Measurements from ENCODE around the gene RAD51B.

Gene RAD51B

DNA sequence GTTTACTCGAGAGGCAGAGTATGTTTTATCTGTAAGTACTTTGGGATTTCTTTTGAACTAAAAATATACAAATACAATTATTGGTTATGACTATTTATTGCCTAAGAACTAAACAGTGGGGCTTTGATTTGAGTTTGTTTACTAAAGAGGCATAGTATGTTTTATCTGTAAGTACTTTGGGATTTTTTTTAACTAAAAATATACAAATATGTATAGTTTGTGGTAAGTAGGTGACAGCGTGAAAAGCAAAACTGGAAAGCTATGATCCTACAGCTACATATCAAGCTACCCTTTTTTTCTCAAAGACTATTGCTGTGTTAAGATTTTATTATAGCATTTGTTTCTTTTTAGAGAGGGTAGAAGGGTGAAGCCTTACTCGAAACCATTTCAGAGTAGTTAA is 171.0 kb downstream of the RAD51B start (continued):
- no peak for TF ChIP-seq ZNF561 (tag by site-specific recombination; IDR thresholded peaks at IDR 0.05; ENCODE audit: borderline replicate concordance)
- TF ChIP-seq, protein P1, sequence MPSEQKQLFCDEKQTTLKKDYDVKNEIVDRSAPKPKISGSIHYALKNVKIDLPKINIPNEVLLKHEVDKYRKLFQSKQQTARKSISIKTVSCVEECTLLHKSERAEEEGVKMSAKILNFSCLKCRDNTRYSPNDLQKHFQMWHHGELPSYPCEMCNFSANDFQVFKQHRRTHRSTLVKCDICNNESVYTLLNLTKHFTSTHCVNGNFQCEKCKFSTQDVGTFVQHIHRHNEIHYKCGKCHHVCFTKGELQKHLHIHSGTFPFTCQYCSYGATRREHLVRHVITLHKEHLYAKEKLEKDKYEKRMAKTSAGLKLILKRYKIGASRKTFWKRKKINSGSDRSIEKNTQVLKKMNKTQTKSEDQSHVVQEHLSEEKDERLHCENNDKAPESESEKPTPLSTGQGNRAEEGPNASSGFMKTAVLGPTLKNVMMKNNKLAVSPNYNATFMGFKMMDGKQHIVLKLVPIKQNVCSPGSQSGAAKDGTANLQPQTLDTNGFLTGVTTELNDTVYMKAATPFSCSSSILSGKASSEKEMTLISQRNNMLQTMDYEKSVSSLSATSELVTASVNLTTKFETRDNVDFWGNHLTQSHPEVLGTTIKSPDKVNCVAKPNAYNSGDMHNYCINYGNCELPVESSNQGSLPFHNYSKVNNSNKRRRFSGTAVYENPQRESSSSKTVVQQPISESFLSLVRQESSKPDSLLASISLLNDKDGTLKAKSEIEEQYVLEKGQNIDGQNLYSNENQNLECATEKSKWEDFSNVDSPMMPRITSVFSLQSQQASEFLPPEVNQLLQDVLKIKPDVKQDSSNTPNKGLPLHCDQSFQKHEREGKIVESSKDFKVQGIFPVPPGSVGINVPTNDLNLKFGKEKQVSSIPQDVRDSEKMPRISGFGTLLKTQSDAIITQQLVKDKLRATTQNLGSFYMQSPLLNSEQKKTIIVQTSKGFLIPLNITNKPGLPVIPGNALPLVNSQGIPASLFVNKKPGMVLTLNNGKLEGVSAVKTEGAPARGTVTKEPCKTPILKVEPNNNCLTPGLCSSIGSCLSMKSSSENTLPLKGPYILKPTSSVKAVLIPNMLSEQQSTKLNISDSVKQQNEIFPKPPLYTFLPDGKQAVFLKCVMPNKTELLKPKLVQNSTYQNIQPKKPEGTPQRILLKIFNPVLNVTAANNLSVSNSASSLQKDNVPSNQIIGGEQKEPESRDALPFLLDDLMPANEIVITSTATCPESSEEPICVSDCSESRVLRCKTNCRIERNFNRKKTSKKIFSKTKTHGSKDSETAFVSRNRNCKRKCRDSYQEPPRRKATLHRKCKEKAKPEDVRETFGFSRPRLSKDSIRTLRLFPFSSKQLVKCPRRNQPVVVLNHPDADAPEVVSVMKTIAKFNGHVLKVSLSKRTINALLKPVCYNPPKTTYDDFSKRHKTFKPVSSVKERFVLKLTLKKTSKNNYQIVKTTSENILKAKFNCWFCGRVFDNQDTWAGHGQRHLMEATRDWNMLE (tag by site-specific recombination; conservative IDR thresholded peaks at IDR 0.05; ENCODE audit: low read depth) = no peak
- TF ChIP-seq ZNF792 (tag by site-specific recombination; IDR thresholded peaks at IDR 0.05) = no peak
- no peak for TF ChIP-seq ZNF660 (tag by site-specific recombination; IDR thresholded peaks at IDR 0.05)
- TF ChIP-seq ZNF121 (tag by site-specific recombination; IDR thresholded peaks at IDR 0.05) = no peak
- TF ChIP-seq, protein P2, sequence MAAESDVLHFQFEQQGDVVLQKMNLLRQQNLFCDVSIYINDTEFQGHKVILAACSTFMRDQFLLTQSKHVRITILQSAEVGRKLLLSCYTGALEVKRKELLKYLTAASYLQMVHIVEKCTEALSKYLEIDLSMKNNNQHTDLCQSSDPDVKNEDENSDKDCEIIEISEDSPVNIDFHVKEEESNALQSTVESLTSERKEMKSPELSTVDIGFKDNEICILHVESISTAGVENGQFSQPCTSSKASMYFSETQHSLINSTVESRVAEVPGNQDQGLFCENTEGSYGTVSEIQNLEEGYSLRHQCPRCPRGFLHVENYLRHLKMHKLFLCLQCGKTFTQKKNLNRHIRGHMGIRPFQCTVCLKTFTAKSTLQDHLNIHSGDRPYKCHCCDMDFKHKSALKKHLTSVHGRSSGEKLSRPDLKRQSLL (tag by site-specific recombination; IDR thresholded peaks at IDR 0.05) = no peak
- TF ChIP-seq ZNF76 (tag by site-specific recombination; IDR thresholded peaks at IDR 0.05; ENCODE audit: borderline replicate concordance, low read depth) = no peak

DNA sequence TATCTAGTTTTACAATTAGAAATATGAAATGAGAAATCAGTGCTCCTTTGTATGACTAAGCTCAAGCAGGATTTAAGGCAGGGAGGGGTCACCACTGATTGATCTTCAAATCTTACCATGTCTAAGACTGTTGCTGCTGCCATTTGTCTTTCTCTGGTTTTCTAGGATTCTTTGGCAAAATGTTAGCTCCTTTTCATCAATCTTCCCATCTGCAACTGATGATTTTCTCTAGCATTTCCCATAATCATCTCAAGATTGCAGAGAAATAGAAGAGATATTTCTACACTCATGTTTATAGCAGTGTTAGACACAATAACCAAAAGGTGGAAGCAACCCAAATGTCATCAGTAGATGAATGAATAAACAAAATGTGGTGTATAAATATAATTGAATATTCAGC is 175.0 kb downstream of the RAD51B start:
- Histone ChIP-seq H3K4me1 (ENCODE audit: control insufficient read depth, insufficient read depth, low read length) (peaks cover 6% of the 10 kb centered on the region), H3K4me3 (ENCODE audit: low read depth, low read length) (no peak overlapping the region), H3K36me3 (ENCODE audit: control insufficient read depth in 2 of 2, insufficient read depth in 1 of 2, low read length in 2 of 2) (no peaks in the 10 kb centered on the region), H3K9me3 (ENCODE audit: control insufficient read depth, insufficient read depth, low read depth, low read length) (no peaks in the 10 kb centered on the region), H3K27ac (ENCODE audit: extremely low read depth, low read depth, low read length) (no peak overlapping the region)
- ChIA-PET POLR2A (no interaction called here), CTCF (interaction anchor here (0.5 to 0.8 kb wide), 2 partner anchors 157 to 822 kb away, joined by 4 read pairs; no protein-coding TSS in a partner anchor)
- TF ChIP-seq SETDB1 (IDR thresholded peaks at IDR 0.05; ENCODE audit: insufficient read length, low read length) (no peak), ZNF571 (tag by site-specific recombination; IDR thresholded peaks at IDR 0.05) (no peak), ZNF596 (tag by site-specific recombination; IDR thresholded peaks at IDR 0.05) (no peak), ZNF544 (tag by site-specific recombination; IDR thresholded peaks at IDR 0.05) (no peak), GLIS1 (tag by site-specific recombination; IDR thresholded peaks at IDR 0.05) (no peak), GFI1B (tag by site-specific recombination; IDR thresholded peaks at IDR 0.05) (no peak), ZNF366 (tag by site-specific recombination; conservative IDR thresholded peaks at IDR 0.05) (no peak), ZNF23 (tag by site-specific recombination; IDR thresholded peaks at IDR 0.05; ENCODE audit: borderline replicate concordance) (no peak), ZSCAN16 (tag by site-specific recombination; IDR thresholded peaks at IDR 0.05) (no peak), ZNF785 (tag by site-specific recombination; IDR thresholded peaks at IDR 0.05) (no peak)
- TF ChIP-seq, protein P3, sequence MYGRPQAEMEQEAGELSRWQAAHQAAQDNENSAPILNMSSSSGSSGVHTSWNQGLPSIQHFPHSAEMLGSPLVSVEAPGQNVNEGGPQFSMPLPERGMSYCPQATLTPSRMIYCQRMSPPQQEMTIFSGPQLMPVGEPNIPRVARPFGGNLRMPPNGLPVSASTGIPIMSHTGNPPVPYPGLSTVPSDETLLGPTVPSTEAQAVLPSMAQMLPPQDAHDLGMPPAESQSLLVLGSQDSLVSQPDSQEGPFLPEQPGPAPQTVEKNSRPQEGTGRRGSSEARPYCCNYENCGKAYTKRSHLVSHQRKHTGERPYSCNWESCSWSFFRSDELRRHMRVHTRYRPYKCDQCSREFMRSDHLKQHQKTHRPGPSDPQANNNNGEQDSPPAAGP (tag by site-specific recombination; IDR thresholded peaks at IDR 0.05) = no peak
- TF ChIP-seq, protein P4, sequence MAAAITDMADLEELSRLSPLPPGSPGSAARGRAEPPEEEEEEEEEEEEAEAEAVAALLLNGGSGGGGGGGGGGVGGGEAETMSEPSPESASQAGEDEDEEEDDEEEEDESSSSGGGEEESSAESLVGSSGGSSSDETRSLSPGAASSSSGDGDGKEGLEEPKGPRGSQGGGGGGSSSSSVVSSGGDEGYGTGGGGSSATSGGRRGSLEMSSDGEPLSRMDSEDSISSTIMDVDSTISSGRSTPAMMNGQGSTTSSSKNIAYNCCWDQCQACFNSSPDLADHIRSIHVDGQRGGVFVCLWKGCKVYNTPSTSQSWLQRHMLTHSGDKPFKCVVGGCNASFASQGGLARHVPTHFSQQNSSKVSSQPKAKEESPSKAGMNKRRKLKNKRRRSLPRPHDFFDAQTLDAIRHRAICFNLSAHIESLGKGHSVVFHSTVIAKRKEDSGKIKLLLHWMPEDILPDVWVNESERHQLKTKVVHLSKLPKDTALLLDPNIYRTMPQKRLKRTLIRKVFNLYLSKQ (tag by site-specific recombination; IDR thresholded peaks at IDR 0.05; ENCODE audit: borderline replicate concordance) = no peak
- TF ChIP-seq, protein P5, sequence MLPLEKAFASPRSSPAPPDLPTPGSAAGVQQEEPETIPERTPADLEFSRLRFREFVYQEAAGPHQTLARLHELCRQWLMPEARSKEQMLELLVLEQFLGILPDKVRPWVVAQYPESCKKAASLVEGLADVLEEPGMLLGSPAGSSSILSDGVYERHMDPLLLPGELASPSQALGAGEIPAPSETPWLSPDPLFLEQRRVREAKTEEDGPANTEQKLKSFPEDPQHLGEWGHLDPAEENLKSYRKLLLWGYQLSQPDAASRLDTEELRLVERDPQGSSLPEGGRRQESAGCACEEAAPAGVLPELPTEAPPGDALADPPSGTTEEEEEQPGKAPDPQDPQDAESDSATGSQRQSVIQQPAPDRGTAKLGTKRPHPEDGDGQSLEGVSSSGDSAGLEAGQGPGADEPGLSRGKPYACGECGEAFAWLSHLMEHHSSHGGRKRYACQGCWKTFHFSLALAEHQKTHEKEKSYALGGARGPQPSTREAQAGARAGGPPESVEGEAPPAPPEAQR (tag by site-specific recombination; IDR thresholded peaks at IDR 0.05) = no peak
- TF ChIP-seq, protein P6, sequence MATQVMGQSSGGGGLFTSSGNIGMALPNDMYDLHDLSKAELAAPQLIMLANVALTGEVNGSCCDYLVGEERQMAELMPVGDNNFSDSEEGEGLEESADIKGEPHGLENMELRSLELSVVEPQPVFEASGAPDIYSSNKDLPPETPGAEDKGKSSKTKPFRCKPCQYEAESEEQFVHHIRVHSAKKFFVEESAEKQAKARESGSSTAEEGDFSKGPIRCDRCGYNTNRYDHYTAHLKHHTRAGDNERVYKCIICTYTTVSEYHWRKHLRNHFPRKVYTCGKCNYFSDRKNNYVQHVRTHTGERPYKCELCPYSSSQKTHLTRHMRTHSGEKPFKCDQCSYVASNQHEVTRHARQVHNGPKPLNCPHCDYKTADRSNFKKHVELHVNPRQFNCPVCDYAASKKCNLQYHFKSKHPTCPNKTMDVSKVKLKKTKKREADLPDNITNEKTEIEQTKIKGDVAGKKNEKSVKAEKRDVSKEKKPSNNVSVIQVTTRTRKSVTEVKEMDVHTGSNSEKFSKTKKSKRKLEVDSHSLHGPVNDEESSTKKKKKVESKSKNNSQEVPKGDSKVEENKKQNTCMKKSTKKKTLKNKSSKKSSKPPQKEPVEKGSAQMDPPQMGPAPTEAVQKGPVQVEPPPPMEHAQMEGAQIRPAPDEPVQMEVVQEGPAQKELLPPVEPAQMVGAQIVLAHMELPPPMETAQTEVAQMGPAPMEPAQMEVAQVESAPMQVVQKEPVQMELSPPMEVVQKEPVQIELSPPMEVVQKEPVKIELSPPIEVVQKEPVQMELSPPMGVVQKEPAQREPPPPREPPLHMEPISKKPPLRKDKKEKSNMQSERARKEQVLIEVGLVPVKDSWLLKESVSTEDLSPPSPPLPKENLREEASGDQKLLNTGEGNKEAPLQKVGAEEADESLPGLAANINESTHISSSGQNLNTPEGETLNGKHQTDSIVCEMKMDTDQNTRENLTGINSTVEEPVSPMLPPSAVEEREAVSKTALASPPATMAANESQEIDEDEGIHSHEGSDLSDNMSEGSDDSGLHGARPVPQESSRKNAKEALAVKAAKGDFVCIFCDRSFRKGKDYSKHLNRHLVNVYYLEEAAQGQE (tag by site-specific recombination; IDR thresholded peaks at IDR 0.05) = no peak
- TF ChIP-seq, protein P7, sequence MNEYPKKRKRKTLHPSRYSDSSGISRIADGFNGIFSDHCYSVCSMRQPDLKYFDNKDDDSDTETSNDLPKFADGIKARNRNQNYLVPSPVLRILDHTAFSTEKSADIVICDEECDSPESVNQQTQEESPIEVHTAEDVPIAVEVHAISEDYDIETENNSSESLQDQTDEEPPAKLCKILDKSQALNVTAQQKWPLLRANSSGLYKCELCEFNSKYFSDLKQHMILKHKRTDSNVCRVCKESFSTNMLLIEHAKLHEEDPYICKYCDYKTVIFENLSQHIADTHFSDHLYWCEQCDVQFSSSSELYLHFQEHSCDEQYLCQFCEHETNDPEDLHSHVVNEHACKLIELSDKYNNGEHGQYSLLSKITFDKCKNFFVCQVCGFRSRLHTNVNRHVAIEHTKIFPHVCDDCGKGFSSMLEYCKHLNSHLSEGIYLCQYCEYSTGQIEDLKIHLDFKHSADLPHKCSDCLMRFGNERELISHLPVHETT (tag by site-specific recombination; IDR thresholded peaks at IDR 0.05) = no peak

Data from HEK293 (cell line).